Panc1 (cell line): Measurements from ENCODE around the gene LRRFIP1.

ENCODE experiments used
- POLR2AphosphoS5 ChIP-seq: IDR thresholded peaks from 2 replicates; pipeline ENCODE4 v1.6.1; 2012; ENCODE audit warnings: mild to moderate bottlenecking, low read depth, low read length, moderate library complexity
- TCF7L2 ChIP-seq: IDR thresholded peaks from 2 replicates; pipeline ENCODE4 v1.6.1; 2011; ENCODE audit warnings: mild to moderate bottlenecking, low read depth, low read length, inconsistent platforms

- TF ChIP-seq TCF7L2: no peak
- no peak for TF ChIP-seq POLR2AphosphoS5
These were observed 66.1 kb downstream of the LRRFIP1 start for GRCh38 chr2:237693291-237693994.
